HG03432 (cell line): Measurements from ENCODE around the gene RYK.
A peak's percentile ranks its signal among the peaks of the same experiment; 100 is the strongest.
"Not testable (repeated sequence)": the region's sequence is repeated elsewhere in the genome, so short reads cannot be mapped to it uniquely, and the experiment has no call there.

Source experiments
- ATAC-seq: cut with Tn5 transposase; IDR thresholded peaks from one replicate; pipeline ENCODE4 v1.9.1; 2021; ENCODE audit warnings: mild to moderate bottlenecking, moderate library complexity; ENCODE audit not compliant: unreplicated experiment

Gene RYK

DNA sequence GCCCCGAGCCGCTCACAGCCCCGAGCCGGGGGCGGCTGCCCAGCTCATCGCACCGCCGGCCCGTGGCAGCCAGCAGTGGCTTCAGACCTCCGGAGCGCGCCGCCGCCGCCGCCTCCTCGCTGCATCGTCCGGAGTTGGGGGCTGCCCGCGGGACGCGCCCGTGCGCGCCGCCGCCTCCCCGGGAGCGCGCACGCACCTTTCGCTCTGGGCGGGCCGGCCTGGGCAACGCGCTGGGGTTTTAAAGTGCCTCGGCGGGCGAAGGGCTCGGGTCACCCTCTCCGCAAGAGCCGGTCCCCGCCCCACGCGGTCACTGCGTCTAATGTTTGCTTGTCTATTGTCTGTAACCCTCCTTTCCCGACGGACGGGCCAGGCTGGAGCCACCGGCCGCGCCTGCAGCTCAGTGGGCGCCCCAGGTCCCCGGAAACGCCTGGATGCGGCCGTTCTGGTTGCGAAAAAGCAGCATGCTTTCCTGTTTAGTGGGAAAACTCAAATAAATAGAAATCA, at the start of gene RYK:
TSS of gene RYK (minus strand) at position 143 of the 504 bp plus-strand sequence. CDS start 205 bp downstream, outside the sequence.
- ATAC-seq: peak; percentile 88

DNA sequence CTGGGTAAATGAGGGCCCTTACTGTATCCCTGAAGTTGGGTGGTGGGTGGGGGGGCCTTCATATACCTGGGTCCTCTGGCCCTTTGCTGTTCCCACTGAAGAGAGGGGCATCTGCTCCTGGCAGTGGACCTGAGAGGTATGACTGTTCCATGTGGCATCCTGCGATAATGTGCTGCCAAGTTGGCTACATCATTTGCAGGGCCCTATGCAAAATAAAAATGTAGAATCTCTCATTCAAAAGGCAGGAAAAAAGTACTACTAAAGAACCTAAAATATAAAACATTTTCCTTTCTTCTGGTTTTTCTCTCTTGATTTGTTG, 49.2 kb upstream of the RYK start:
- no peak for ATAC-seq

DNA sequence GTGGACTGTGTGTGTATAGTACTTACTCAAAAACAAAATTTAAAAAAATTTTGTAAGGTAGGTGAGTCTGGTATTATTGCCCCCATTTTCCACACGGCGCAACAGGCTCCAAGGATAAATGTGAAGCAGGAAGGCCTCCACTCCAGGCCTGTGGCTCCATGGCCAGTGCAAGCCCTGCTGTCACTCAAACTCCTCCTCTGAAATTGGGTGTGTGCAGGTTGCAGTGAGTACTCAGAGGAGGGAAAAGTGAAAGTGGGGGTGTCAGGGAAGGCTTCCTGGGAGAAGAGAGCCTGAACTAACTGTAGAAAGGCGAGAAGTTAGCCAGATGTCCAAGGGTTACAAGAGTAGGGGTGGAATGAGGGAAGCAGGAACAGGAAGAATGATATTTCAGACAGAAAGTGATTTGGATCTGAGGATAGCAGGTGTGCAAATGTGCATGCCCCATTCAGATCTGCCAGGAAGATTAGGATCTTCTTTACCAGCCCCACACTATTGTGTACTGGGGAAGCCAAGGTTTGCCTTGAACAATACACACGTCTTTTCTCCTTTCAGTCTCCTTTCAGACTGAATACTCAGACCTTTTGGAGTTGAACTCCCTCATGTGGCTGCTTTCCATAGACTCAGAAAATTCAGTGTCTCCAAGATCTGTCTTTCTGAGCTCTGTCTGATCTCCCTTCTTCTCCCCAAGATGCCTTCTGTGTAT, 48.7 kb upstream of the RYK start:
- no peak for ATAC-seq

DNA sequence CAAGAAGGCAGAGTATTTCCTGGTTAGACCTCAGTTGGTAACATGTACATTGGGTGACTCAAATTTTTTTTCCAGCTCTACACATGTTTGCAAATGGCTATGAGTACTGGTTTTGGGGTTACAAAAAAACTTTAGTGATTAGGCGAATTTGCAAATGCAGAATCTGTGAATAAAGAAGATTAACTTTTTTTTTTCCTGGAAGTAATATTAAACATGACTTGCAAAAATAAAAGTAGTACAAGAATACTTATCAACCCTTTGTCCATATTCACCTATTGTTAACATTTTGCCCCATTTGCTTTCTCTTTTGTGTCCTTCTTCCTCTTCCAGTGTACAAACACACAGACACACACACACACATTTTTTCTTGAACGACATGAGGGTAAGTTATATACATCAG, 47.6 kb upstream of the RYK start:
- no peak for ATAC-seq

DNA sequence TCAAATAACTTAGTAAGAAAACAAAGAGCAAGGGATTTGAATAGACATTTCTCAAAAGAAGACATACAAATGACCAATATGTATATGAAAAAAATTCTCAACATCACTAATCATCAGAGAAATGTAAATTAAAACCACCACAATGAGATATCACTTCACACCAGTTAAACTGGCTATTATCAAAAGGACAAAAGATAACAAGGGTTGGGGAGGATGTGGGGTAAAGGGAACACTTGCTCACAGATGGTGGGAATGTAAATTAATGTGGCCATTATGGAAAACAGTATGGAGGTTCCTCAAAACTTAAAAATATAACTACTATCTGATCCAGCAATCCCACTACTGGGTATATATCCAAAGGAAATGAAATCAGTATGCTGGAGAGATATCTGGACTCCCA, 46.0 kb upstream of the RYK start:
- no peak for ATAC-seq

DNA sequence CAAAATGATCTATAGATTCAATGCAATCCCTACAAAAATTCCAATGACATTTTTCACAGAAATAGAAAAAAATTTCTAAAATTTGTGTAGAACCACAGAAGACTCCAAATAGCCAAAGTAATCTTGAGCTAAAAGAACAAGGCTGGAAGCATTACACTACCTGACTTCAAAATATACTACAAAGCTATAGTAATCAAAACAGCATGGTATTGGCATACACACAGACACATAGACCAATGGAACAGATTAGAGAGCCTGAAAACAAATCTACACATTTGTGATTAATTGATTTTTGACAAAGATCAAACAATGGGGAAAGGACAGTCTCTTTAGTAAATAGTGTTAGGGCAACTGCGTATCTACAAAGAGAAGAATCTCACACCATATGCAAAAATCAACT, 45.3 kb upstream of the RYK start:
- ATAC-seq: no peak

DNA sequence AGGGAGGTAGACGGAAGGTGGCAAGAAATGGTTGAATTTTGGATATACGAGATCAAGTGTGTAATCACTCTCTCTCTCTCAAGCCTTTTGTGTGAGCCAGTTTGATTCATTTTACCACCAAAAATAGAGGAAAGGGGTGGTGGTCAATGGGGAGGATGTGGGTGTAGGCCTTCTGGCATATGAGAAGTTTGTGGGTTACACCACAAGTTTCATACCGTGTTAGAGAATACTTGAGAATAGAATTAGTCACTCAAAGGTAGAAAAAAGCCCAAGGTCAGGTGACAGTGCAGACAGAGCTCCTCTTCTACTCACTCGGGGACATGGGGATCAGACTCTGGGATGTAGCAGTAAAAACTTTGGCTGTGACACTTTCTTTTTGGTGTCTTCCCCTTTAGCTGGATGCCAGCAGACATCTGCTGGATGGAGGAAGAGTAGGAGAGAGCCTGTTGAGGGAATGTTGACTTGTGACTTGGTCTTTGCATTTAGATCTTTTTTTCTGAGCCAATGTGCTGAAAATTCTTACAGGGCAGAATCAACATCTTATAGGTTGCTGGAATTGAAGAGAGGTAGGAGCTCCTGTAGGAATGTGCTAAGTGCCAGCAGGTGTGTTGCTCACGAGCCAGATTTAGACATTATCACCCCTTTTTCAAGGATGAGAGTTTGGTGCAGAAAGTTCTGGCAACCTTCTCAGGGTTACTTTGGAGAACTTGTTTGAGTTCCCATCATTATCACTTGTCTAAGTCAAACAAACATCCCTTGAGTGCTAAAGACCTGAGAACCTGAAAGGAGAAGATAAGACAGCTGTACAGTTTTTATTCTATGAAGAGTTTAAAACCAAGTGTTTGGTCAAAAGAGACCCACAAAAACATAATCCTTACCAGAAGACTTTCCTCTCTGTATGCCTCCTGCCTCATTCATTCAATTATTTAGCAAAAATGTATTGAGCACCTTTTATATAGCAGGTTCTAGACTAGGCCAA, 43.9 kb upstream of the RYK start:
- peak; percentile 100 for ATAC-seq

DNA sequence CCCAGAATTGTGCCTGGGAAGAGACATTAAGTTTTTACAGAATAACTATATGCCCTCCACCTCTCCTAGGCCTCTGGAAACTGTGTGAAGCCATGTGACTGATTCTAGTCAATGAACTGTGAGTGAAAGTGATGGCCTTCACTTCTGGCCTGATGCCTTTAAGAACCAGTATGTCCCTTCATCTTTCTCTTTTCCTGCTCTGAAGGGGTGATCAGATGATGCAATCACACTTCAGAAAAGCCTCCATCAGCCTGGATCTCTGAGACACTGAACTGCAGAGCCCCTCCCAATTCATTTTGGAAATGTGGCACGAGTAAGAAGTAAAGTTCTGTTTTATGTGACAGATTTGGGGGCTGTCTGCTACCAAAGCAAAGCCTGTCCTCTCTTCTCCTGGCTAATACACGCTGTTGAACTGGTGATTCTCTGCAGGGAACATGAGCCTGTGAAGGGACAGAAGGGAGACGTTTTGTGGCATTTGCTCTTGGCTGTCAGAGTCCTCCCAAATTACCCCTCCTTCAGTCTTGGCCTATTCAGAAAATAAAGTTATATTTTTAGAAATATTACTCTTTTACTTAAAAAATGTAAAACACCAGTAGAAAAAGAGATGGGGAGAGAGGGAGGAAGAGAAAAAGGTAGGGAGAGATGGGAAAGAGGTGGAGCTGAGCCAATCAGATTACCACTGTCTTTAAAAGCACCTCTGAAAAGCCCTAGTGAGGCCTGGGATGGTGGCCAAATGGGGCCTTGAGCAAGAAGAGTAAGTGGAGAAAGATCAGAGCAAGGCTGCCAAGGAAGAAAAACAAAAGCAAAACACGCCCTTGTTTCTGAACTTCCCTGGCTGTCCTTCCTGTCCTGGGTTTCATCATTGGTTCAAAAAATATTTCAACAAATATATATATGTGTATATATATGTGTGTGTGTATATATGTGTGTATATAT, 40.9 kb upstream of the RYK start:
- ATAC-seq: no peak

DNA sequence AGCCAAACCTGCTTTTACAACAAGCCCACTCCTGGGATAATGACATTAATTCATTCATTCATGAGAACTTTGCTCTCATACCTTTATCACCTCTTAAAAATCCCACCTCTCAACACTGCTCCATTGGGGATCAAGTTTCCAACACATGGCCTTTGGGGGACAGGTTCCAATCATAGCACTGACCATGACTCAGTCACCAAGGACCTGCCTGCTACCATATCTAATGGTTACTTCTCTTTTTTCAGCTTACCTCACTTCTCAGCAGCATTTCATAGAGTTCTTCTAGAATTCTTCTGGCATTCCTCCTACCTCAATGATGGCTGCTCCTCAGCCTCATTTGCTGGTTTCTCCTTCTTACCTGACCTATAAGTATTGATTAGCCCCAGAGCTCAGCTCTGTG, 36.9 kb upstream of the RYK start:
- ATAC-seq: no peak

DNA sequence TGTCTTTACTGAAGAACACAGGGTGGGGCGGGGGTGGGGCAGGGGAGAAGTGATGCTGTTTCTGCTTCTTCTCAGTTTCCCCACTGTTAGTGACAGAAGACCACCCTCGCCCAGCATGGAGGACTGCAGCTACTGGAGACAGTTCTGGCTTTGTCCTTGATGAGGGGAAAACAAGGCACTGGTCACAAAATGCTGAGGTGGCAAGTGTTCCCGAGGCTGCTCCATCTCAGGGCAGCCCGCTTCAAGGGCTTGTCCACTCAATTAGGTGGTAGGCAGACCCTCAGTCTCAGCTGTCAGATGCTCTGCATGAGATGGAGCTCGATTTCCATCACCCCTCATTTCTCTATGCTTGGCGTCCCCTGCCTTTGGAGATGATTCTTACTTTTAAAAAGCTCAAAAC, 33.8 kb upstream of the RYK start:
- no peak for ATAC-seq

DNA sequence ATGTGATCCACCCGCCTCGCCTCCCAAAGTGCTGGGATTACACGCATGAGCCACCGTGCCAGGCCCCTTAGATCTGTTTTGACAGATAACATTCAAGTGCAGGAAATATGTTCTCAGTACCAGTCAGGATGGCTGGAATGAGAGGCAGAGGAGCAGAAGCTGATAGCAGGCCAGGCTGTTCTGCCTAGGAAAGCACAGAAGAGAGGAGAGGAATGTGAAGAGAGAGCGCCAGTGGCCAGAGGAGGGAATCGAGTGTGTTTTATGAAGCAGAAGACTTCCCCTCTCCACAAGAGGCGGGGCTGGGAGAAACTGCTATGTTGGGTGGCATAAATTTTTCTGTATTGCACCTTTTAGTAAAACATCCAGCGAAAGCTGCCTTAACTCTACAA, 32.0 kb upstream of the RYK start:
- ATAC-seq: no peak

DNA sequence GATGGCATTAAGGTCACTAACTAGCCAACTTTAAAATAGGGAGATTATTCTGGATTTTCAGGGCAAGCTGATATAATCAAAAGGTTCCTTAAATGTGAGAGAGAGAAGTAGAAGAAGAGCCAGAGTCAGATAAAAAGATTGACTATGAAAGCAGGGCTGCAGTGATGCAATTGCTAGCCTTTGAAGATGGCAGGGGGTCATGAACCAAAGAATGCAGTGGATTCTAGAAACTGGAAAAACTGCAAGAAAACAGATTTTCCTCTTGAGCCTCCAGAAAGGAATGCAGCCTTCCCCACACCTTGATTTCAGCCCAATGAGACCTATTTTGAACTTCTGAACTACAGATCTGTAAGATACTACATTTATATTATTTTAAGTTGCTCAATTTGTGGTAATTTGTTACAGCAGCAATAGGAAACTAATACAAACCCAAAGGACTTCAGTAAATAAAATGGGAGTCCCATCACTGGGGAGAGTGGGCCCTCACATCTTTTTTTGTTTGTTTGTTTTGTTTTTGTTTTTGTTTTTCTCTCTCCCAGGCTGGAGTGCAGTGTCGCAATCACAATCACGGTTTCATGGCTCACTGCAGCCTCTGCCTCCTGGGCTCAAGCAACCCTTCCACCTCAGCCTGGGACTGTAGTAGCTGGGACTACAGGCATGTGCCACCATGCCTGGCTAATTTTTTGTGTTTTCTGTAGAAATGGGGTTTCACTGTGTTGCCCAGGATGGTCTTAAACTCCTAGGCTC, 31.4 kb upstream of the RYK start:
- ATAC-seq: no peak

DNA sequence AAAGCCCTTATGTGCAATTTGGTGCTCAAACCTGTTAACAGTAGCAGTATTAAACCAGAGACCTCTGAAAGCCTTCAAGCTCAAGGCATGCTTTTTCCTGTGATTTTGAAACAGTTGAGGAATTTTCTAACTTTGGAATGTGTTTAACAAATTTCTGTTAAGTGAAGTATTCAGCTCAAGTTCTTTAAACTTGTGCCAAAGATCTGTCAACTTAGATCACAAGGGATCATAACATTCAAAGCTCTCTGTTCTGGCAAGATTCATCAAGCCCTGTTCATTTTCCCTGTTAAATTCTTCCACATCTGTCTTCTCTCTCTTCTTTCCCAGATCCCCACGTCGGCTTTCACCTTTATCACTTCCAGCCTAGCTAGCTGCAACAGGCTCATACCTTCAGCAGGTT, 28.8 kb upstream of the RYK start:
- no peak for ATAC-seq

DNA sequence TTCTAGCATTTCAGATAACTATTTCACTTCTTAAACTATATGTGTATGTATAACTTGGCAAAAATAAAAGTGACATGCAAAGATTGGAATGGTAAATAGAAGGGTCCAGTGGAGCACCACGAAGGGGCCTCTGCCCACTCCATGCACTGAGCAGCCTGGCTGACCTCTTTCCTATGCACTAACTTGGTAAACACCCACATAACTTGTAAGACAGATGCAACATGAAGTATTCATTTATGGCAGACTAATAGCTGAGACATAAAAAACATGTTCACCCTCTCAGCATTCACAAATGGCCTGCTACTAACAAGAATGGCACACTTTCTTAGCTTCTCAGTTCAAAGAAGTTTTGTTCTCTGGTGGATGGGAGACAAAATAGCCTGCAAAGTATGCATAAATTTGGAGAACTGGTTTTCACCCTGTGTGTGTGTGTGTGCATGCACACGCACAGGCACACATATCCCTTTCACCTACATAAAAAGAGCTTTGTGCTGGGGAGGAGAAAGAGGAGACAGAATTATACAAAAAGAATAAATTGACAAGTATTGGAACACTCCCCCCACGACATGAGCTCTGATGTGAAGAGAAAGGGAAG, 26.5 kb upstream of the RYK start:
- ATAC-seq: no peak

DNA sequence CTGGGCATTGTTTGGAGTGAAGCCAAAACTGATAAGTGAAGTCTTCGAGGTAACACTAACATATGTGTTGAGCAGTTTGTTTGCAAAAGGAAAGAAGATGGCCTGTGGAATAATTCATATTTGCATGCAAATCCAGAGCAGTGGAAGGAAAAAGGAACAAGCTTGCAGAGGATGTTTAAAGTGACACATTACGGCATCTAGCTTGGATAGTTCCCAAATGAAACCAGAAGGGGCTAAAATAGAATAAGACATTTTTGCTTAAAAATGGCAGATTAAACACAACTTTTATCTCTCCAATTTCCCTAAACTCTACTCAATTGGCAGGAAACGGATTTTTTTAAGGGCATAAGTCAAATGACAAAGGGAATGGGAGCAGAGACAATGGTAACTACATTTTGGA, 25.4 kb upstream of the RYK start:
- no peak for ATAC-seq

DNA sequence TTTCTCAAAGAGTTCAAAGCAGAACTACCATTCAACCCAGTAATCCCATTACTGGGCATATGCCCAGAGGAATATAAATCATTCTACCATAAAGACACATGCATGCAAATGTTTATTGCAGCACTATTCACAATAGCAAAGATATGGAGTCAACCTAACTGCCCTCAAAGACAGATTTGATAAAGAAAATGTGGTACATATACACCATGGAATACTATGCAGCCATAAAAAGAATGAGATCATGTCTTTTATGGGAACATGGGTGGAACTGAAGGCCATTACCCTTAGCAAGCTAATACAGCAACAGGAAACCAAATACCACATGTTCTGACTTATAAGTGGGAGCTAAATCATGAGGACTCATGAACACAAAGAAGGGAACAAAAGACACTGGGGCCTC, 24.5 kb upstream of the RYK start:
- ATAC-seq: not testable (repeated sequence)

DNA sequence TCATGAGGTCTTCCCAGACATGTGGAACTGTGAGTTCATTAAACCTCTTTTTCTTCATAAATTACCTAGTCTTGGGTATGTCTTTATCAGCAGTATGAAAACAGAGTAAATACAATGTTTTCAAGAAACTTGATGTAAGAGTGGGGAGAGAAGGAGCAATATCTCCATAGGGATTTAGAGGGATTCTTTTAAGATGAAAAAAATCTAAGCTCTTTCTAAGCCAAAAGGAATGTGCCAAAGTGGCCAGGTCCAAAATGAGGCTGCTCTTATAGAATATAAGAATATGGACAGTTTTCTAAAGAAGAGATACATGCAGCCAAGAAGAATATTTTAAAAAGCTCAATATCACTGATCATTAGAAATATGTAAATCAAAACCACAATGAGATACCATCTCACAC, 23.9 kb upstream of the RYK start:
- no peak for ATAC-seq

DNA sequence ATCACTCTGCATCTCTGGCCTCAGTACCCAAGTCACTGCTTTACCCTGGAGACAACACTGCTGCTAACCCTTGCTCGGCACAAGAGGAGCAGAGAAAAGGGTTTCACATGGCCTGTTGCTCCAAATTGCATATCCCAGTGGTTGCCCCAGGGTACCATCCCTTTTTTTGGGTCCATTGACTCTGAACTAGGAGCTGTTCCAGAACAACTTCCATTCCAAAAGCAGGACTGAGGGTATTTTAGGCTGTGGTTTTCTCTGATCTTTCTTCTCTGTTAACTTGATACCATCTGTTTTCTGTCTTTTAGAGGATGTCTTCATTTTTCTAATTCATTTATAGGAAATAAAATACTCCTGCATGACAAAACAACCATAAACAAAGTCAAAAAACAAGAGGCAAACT, 17.3 kb upstream of the RYK start:
- ATAC-seq: no peak

DNA sequence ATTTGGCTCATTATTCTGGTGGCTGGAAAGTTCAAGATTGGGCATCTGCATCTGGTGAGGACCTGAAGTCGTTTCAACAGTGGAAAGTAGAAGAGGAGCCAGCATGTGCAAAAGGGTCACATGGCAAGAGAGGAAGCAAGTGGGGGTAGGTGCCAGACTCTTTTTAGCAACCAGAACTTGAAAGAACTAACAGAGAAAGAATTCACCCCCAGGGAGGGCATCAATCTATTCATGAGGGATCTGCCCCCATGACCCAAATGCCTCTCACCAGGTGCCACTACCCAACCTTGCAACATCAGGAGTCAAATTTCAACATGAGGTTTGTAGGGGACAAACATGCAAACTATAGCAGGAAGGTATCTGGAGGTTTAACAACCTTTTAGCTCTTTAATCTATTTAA, 10.3 kb upstream of the RYK start:
- ATAC-seq: no peak

DNA sequence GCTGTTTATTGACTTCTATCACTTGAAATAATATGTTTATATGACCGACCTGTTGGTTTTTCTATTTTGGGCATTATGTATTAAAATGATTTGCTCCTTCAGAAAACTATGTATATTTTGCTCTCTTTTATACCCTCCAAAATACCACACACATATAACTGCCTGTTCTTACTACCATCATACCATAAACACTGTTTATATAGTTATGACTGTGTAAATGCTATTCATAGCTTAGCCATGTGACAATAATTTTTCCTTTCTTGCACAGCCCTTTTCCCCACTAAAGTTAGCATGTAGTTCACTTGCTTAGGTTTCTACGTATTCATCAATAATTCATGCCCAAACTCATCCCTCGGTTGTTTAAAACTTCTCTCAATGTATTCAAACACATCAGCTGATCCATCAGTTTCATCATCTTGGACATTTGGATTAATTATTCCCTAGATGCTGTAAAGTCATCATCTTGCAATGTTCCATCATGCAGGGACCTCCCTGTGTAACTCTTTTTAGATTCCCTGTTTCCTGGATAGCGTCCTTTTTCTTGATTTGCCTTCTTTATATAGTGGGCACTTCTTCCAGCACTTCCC, 8.2 kb upstream of the RYK start:
- ATAC-seq: no peak
